Left colon (tissue), 2 donors: Measurements from ENCODE around the gene LZTFL1. TPM values are rescaled to one million over a fixed set of nuclear protein-coding genes. Genes with fewer than 3 reads are reported as not detected.
A peak's percentile ranks its signal among the peaks of the same experiment; 100 is the strongest.

Source experiments
- ATAC-seq: fragments of 200-7000 bp; cut with Tn5 transposase; one replicate; pipeline ENCODE4 v1.9.1; 2020; ENCODE audit warnings: mild to moderate bottlenecking, moderate library complexity
- DNase-seq, 2 donors: peaks; one replicate each; pipeline ENCODE4 v3.0.0-alpha.2; 2020
- intact Hi-C, 2 donors: fragments of 100-400 bp; cut with DNase I in 1 of 2; cut with micrococcal nuclease in 1 of 2; formaldehyde crosslinking; loops; one replicate each; pipeline versions ENCODE4 v1.11.2 to v1.14.0; 2022; cut with DNase I, micrococcal nuclease
- total RNA-seq, 2 donors: library from RNA; stranded (reverse); fragmentation: NEBNext Ultra II Directional; extraction: Animal tissue kit (Norgen Biotek cat#: 25700); gene quantifications; one replicate each; pipeline ENCODE4 v1.2.1, GENCODE V29; 2021
- donor health status: DM: no; HTN: no; CAD: no.
- donor health status: DM: yes; HTN: yes; CAD: no.

LZTFL1 gene
- total RNA-seq, 2 donors from 2014 or later, result 9.8 to 11.2 TPM

DNA sequence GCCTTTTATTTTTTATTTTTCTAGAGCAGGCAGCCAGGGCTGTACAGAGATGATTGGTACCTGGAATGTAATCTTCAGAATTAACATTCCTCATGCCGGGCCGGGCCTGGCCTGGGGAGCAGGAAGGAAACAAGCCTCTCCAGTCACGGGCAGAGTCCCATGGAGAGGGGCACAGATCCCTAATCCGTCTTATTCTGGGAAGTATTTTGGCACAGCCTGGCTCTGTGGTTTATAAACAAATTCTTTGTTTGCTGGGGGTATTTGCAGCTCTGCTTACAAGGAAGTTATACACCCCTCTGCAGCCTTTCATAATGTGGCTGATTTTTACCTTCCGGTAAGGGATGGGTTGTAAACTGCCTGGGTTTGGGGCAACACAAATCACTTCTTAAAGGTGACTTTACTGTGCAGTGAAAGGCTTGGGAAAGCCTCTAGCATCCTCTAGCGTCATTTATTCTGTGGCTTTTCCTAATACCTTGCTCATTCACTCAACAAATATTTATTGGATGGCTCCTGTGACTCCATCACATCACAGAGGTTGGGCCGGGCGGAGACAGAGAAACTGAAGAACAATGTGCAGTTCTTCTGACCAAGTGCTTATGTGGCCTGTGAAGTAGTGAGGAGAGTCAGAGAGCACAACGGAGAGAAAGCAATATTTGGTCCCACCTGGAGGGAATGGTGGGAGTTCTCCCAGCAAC is 48.3 kb downstream of the LZTFL1 start:
- ATAC-seq, result no peak
- intact Hi-C loops, result no loop called here
- no peak for DNase-seq

- intact Hi-C loops, result no loop called here
- no peak for DNase-seq
- ATAC-seq, result no peak
These were observed 49.3 kb downstream of the LZTFL1 start for GRCh38 chr3:45792516-45793172.

- intact Hi-C loops, result no loop called here
- no peak for ATAC-seq
- no peak for DNase-seq
These were observed 49.9 kb downstream of the LZTFL1 start for GRCh38 chr3:45792036-45792435.

DNA sequence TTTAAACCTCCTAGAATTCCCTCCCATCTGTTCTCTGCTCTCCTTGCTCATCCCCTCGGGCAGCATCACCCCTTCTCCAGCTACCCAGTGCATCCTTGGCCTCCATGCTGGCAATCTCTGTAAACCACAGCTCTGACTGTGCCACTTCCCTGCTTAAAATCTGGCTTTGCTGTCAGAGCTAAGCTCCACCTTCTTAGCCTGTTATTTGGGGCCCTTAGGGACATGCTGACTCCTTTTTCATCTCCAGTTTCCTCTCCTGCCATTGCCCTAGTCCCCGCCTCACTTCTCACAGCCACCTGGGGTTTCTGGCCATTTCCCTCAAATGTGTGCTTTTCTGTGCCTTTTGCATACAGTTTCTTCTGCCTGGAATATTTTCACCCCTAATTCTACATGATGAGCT is 51.3 kb downstream of the LZTFL1 start:
- intact Hi-C loops, result no loop called here
- ATAC-seq, result no peak
- DNase-seq, result no peak

- intact Hi-C loops, result no loop called here
- ATAC-seq, result no peak
- no peak for DNase-seq
These were observed 52.6 kb downstream of the LZTFL1 start for GRCh38 chr3:45789235-45789812.

DNA sequence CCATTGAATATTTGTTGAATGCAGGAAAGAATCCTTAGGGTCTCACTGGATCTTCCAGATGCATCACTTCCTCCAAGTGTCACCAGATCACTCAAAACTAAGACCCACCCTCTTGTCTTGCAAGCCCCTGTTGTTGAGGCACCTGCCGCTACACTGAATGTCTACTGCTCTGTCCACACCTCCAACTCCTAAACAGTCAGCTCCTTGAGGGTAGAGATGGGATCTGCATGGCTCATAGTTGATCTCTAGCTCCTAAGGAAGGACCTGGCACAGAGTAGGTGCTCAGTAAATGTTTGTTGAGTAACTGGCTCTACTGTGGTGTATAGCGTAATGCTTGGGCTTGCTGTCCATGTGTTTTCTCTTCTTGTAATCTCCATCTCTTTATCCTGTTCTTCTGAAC is 54.4 kb downstream of the LZTFL1 start:
- intact Hi-C loops, result no loop called here
- DNase-seq (no peak), ATAC-seq (no peak)

DNA sequence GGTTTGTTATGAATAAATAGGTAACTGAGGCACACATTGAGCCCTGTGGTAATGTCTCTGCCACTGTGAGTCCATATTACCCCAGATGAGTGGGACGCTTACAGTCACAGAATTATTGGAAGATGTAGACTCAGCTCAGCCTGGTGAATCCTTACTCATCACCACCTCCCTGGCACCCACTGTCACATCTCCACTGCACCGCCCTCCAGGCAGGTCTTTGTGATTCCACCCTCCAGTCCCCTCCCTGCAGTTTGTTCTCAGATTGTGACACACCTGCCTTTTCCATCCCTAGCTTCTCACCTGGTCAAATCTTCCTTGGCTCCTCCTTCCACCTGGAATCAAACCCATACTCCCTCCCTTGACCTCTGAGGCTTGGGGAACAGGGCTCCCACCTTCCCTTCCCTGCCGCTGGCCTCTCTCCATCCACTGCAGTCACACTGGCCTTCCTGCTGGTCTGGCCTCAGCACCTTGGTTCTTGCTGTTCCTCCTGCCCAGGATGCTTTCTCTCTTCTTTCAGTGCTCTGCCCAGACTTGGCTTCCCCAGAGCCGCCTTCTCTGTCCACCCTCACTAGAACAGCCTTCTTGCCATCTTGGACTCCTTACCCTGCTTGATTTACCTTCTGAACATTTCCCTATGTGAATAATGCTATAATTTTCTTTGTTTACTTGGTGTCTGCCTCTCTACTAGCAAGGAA is 55.0 kb downstream of the LZTFL1 start:
- intact Hi-C loops, result no loop called here
- DNase-seq (no peak), ATAC-seq (peak; percentile 24)

GRCh38 chr3:45785605-45786150 is 56.2 kb downstream of the LZTFL1 start:
- DNase-seq (no peak), ATAC-seq (no peak)
- intact Hi-C loops, result no loop called here

GRCh38 chr3:45783667-45784066 is 58.3 kb downstream of the LZTFL1 start:
- ATAC-seq, result peak; percentile 55
- intact Hi-C loops, result no loop called here
- DNase-seq, result no peak

GRCh38 chr3:45782381-45782780 is 59.5 kb downstream of the LZTFL1 start:
- ATAC-seq, result no peak

DNA sequence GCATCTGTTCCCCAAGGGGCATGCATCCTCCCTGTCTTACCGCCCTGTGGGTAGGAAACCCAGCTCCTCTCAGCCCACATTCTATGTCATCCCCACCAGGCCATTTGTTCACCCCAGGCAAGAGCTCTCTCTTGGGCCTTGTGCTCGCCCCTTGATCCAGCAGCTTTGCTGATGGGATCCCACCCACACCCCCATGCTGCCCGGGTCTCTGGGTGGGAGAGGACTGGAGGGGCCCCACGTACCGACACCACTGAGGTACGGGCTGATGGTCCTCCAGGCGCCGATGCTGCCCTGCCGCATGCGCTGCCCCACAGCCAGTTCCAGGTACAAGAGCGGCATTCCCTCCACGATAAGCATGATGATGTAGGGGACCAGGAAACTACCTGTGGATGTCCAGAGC is 60.1 kb downstream of the LZTFL1 start:
- intact Hi-C loops, result no loop called here
- ATAC-seq, result no peak
- no peak for DNase-seq

More at GRCh38 chr3:45782381-45782780, 59.5 kb downstream of the LZTFL1 start:
- DNase-seq, result no peak
- intact Hi-C loops, result no loop called here

DNA sequence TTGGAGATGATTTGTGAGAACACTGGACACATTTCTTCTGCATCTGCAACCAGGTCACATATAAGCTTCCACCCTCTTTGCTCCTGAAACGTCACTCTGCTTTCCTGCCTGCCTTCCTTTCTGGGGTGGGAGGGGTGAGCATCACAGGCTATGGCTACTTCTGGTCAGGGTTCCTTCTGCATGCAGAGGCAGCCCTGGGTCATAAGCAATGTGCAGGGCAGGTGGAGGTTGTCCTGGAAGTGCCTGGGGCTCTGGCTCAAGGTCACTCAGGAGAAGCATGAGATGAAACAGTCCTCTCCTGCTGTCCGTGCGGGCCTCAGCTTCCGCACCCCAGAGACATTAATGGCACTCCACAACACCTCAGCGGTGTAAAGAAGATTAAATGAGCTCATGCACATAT is 60.6 kb downstream of the LZTFL1 start:
- intact Hi-C loops, result no loop called here
- DNase-seq (no peak), ATAC-seq (no peak)

GRCh38 chr3:45779746-45780735 is 61.9 kb downstream of the LZTFL1 start:
- DNase-seq, result no peak
- intact Hi-C loops, result no loop called here
- no peak for ATAC-seq

GRCh38 chr3:45778761-45779201 is 63.1 kb downstream of the LZTFL1 start:
- intact Hi-C loops, result no loop called here
- ATAC-seq (peak; percentile 27), DNase-seq (no peak)

DNA sequence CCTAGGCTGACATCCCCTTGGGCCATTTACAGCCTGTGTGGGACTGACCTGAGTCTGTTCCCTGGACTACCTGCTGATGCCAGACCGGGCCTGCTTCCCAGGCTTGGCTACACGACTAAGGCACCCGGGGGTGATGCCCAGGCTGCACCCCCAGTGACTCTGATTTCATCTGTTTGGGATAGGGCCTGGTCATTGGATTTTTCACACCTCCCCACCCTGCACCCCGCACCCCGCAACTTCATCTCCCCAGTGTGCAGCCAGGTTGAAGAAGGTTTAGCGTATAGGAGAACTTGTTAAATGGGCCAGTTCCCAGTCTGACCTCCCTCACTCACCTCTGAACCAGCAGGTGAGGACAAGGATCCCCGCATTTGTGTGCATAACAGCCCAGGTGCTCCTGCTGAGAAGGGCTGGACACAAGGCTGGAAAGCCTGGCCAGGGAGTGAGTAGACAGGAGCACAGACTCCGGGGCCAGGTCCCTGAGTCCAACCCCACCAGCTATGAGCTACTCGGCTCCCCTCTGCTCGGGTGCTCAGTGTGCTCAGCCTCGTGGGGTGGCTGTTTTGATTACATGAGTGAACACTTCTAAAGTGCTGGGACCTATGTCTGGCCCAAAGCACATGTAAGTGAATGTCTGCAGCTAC is 64.1 kb downstream of the LZTFL1 start:
- intact Hi-C loops, result no loop called here
- DNase-seq, result no peak
- ATAC-seq, result no peak

DNA sequence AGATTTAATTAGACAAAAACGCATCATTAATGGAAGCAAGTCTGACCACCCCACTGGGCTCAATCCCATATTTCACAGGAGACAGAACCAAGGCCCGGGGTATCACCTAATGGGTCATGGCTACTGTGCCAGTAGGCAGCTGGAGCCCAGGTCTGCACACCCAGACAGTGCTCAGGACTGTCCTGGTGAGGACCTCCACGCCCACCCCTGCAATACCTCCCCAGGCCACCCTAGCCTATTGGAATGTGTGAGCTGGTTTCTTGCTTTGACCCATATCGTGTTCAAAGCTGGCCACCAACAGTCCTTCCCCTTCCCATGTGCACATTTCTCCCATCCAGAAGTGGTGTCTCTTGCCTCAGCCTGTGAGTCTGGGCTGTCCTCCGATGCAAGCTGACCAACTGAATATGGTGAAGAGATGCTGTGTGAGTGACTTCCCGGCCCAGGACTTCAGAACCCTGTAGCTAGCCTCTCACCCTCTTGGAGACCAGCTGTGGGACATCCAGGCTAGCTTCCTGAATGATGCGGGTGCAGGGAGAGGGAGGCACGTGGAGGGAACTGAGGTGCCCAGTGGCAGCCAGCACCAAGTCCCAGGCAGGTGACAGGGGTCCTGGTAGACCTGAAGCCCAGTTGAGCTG is 64.7 kb downstream of the LZTFL1 start:
- DNase-seq (no peak), ATAC-seq (no peak)
- intact Hi-C loops, result no loop called here

- DNase-seq (peak in 1 of 2 donors; percentile 49), ATAC-seq (no peak)
- intact Hi-C loops, result no loop called here
These were observed 65.3 kb downstream of the LZTFL1 start for GRCh38 chr3:45776611-45777010.

DNA sequence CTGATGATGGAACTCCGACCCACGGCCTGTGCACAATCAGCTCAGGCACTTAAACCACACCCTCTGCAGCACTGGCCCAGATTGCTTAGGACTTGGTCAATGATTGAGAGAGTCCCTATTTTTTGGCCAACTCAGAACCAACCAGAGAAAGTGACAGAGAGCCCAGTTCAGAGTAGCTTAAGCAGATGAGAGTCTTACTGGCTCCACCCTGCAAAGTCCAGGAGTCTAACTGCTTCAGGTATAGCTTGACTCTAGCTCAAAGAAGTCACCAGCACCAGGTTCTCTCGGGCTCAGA is 65.7 kb downstream of the LZTFL1 start:
- DNase-seq (peak in 1 of 2 donors; percentile 37), ATAC-seq (peak; percentile 57)
- intact Hi-C loops, result no loop called here
